Left hindlimb (tissue), 1 donor: Measurements from ENCODE around the gene REST.
"Not testable (repeated sequence)": the region's sequence is repeated elsewhere in the genome, so short reads cannot be mapped to it uniquely, and the experiment has no call there.

ENCODE experiments used
- DNase-seq: peaks from one replicate; pipeline ENCODE4 v3.0.0-alpha.2; 2018

REST gene

DNA sequence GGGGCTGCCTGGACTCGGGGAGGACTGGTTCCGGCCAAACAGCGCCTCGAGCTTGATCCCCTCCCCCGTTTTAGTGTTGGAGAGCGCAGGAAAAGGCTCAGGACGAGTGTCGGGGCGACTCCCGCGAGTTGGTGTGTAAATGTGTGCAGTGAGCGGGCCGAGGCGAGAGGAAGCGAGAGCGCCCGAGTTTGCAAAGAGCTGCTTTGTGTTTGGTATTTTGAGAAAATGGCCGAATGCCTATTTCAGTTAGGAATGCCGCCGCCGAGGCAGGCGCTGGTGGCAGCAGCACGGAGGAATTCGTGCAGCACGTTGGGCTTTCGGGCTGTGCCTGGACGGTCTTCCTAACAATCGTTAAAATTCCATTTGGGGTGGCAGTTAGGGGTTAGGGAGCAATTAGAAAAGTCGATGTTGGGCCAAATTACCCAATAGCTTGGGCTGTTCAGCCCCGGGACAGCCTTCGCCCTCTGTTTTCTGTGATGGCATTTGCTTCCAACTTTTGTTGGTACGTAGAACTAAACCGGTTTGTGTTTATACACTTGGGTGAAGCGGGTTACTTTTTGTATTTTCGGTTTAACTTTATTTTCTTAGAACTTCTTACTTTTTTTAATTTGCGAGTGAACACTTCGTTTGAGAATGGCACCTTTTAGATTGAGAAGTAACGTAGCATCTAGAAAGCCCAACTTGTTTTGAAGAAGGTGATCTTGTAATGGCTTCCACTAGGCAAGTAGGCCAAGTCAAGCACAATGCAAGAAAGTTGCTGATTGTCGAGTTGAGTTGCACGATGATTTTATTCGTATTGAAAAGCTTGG is 1.6 kb downstream of the REST start:
- DNase-seq: peak; percentile 71

DNA sequence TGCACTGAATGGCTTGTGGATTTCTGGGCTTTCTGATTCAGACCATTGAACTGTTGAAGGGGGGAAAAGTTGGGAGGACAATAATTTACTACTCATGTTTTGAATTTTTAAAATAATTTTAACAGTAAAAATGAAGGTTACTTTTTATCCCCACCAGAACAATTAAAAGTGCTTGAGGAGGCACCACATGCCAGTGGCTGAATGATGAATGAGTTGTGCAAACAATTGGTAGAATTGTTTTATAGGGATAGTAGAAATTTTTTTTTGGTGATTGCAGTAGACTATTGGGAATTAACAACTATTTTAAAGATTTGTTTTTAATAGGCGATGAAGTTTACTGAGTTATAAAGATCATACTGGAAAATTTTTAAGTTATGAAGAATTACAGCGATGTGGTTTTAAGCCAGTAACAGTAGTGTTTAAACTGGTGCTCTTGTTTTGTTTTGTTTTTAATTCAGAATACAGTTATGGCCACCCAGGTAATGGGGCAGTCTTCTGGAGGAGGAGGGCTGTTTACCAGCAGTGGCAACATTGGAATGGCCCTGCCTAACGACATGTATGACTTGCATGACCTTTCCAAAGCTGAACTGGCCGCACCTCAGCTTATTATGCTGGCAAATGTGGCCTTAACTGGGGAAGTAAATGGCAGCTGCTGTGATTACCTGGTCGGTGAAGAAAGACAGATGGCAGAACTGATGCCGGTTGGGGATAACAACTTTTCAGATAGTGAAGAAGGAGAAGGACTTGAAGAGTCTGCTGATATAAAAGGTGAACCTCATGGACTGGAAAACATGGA is 2.7 kb downstream of the REST start:
- DNase-seq: no peak

DNA sequence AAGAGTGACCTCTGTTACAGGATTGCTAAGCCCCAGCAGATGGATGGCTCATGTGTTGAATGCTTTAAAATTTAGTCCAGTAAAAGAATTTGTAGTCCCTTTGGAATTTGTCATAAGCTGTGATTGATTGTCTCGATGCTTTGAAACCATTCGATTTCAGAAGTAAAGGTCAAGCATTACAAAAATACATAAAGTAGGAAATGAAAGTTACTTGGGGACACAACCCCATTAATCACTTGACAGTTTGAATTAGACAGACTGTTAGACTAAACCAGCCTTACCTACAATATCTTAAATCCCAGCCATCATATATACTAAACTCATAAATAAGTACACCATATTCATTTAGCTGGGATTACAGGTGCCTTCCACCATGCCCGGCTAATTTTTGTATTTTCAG is 6.6 kb downstream of the REST start:
- no peak for DNase-seq

DNA sequence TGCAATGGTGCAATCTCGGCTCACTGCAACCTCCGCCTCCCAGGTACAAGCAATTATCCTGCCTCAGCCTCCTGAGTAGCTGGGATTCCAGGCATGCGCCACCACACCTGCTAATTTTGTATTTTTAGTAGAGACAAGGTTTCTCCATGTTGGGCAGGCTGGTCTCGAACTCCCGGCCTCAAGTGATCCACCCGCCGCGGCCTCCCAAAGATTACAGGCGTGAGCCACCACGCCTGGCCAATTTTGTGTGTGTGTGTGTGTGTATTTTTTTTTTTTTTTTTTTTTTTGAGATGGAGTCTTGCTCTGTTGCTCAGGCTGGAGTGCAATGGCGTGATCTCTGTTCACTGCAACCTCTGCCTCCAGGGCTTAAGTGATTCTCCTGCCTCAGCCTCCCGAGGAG is 7.3 kb downstream of the REST start:
- DNase-seq: not testable (repeated sequence)

DNA sequence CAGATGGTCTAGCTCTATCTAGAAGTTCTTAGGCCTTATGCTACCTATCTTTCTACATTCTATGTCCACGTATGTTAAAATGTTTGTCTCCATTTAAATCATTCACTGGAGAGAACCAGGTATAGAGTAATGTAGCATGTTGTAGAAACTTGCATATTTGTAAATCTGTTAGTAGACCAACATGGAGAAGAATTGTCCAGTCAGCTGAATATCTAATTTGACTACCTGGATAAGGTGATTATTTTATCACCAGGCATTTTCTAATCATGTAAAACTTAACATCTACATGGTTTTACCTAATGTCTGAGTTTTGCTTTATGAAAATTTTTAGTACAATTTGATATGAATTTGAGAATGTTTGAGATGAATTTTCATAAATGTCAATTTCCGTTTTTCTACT is 19.5 kb downstream of the REST start:
- no peak for DNase-seq

DNA sequence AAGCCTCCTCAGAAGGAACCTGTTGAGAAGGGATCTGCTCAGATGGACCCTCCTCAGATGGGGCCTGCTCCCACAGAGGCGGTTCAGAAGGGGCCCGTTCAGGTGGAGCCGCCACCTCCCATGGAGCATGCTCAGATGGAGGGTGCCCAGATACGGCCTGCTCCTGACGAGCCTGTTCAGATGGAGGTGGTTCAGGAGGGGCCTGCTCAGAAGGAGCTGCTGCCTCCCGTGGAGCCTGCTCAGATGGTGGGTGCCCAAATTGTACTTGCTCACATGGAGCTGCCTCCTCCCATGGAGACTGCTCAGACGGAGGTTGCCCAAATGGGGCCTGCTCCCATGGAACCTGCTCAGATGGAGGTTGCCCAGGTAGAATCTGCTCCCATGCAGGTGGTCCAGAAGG is 22.9 kb downstream of the REST start:
- DNase-seq: no peak

DNA sequence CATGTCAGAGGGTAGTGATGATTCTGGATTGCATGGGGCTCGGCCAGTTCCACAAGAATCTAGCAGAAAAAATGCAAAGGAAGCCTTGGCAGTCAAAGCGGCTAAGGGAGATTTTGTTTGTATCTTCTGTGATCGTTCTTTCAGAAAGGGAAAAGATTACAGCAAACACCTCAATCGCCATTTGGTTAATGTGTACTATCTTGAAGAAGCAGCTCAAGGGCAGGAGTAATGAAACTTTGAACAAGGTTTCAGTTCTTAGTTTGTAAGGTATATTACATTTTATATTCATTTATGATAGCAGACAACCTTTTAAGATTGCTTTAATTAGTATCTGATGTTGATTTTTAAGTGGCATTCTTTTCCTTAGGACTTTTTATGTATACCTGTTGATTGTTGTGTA is 24.2 kb downstream of the REST start:
- DNase-seq: no peak

DNA sequence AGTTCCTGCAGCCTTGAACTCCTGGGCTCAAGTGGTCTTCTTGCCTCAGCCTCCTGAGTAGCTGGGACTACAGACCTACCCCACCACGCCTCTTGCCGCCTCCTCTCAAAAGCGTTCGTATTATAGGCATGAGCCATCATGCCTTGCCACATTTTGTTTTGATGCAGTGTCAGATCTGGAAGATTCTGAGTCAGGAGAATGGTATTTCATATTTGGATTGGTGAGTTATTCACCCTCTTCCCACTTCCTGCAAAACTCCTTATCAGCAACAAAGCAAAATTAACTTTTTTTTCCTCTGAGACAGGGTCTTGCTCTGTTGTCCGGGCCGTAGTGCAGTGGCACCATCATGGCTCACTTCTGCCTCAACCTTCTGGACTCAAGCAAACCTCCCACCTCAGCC is 29.6 kb downstream of the REST start:
- no peak for DNase-seq

DNA sequence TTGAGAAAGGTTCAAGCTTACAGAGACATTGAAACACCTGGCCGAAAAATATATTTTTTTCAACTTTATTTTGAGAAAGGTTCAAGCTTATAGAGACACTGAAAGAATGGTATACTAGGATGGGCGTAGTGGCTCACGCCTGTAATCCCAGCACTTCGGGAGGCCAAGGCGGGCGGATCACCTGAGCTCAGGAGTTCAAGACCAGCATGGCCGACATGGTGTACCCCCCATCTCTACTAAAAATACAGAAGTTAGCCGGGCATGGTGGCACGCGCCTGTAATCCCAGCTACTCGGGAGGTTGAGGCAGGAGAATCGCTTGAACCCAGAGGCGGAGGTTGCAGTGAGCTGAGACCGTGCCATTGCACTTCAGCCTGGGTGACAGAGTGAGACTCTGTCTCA is 32.1 kb downstream of the REST start:
- DNase-seq: not testable (repeated sequence)

DNA sequence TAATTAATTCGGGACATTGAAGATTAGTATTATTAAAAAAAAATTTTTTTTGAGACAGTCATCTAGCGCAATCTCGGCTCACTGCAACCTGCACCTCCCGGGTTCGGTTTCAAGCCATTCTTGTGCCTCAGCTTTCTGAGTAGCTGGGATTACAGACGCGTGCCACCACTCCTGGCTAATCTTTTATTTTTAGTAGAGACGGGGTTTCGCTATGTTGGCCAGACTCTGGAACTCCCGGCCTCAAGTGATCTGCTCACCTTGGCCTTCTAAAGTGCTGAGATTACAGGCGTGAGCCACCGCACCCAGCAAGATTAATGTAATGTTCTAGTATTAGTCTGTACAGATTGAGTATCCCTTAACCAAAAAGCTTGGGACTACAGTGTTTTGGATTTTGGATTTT is 32.7 kb downstream of the REST start:
- DNase-seq: no peak

DNA sequence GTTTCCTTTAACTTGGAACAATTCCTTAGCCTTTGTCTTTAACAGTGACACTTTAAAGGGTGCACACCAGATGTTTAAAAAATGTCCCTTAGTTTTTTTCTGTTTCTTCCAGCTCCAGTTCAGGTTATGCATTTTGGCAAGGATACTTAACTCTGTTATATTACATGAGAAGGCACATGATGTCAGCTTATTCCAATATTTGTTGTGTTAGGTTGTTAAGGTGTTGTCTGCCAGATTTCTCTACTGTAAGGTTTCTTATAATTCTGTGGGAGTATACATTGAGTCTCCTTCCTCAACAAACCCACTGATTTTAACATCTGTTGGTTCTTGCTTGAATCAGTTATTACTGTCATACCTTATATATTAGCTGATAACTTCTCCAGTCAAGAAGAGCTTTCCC is 33.3 kb downstream of the REST start:
- DNase-seq: no peak

DNA sequence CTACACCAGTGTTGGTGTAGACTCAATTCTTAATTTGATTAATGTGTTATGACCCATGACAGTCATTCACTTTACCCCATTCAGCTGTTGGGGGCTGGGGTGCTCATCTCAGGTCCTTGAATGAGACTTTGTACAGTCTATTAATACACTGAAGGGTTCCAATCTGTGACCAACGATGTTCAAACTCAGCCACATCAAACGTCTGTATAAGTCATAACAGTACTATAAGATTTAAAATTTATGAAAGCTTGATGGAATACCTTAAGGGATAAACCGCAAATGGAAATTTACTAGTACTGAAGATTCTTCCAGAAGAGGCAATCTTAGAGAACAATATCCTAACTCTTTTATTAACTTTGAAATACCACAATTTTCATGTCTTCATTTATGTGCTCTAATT is 33.7 kb downstream of the REST start:
- no peak for DNase-seq

DNA sequence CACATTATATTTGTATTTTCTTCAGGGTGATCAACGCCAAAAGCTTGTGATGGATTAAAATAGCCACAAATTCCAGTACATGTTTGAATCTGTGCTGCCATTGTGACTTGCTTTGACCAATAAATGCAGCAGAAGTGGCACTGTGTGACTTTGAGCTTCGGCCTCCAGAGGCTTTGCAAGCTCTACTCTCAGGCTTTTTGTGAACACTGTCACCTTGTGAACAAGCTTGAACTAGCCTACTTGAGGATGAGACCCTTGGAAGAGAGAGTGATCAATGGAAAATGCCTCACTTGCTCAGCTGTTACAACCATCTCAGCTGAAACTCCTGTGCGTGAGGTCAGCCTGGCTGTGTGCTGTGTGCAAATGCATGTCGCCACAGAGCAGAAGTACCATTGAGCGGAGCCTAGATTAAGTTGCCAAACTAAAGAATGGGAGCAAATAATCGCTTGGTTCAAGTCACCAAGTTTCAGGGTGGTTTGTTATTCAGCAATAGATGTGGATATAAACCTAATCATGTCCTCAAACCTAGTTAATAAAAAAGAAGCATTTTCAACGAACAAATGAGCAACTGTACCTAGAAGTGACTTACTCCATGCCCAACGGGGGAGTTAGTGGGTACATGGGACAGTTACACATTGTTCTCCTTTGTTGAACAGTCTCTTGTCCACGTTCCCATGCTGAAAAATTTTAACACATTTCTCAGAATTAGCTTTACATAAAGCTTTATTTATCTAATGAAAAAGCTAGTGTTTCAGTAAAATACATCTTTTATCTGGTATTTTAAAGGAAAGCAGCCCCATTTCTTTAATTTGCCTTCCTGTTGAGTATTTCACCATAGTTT is 46.2 kb downstream of the REST start:
- no peak for DNase-seq

DNA sequence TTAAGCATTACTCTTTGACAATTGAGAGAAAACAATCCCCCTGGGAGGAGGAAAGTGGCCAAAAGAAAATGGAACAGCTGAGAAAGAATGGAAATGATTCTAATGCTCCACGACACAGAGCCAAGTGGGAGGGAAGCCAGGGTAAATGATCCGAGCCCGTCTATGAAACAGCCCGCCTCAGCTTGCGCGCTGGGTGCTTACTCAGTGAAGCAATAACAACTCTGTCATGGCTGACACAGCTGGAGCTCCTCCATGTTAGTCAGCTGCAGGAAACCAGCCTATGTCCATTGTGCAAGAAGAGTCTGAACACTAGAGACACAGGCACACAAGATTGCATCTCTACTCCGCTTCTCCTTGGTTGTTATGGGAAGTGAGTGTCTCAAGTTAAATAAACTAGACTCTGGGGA is 50.4 kb downstream of the REST start:
- DNase-seq: peak; percentile 89

DNA sequence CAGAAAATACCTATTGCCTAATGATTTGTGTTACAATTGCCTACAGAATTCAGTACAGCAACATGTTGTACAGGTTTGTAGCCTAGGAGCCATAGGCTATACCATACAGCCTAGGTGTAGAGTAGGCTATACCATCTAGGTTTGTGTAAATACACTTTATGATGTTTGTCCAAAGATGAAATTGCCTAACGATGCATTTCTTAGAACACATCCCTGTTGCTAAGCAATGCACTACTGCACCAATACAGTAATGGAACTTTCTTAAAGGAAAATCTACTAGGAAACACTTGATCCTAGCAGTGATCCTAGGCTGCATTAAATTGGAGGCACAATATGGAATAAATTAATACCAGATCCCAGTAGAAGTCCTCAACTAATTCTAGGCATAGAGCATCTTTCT is 51.4 kb downstream of the REST start:
- no peak for DNase-seq

DNA sequence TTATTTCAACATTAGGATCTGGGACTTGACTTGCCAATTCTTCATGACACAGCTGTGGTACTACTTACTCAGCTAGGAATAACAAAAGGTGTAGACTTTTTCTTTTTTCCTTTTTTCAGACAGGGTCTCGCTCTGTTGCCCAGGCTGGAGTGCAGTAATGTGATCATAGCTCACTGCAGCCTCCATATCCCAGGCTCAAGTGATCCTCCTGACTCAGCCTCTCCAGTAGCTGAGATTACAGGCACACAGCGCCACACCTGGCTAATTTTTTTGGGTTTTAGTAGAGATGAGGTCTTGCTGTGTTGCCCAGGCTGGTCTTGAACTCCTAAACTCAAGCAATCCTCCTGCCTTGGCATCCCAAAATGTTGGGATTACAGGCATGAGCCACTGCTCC is 53.4 kb downstream of the REST start:
- no peak for DNase-seq

DNA sequence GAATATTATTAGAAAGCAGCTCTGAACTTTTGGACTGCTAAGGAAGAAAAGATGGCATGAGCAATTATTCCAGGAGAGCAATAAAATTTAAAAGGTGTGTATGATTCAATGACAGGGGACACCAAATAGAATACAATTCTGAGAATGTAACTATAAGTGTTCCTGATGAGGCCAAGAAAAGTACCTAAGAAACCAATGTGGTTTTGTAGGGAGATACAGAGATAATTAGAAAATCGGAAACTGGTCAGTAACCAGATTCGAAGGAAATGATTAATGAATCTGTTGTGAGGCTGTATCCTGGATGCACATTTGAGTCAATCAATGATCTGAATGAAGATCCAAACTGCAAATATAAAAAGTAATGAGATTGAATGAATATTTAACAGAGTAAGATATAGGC is 63.7 kb downstream of the REST start:
- no peak for DNase-seq

DNA sequence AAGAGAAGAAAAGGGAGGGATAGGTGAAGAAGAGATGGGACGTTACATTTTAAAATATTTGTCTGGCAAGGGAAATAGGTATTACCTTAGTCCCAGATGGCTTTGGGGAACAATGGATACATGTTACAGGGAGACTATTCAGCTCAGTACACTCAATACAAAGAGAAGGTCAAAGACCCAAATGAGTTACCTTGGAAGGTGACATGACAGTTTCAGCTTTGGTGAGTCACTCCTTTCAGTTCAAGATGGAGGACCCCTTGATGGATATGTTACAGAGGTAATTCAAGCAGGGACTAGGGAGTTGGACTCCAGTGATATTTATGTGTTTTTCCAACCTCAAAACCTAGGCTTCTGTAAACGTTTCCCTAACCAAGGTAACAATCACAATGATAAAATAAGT is 64.7 kb downstream of the REST start:
- DNase-seq: no peak

DNA sequence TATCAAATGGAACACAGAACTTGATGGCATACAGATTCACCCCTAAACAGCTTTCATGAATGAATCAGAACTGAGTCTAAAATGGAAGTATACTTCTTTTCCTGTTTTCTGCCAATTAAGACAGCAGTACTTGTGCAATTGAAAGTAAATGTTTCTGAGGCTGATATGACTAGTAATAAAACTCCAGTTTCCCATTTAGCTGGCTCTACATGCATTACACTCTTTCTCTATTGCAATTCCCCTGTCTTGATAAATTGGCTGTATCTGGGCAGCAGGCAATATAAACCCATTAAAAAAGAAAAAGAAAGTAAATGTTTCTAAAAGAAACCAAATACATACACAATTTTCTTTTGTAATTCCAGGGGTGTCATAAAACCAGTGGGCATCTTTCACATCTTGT is 65.1 kb downstream of the REST start:
- no peak for DNase-seq

DNA sequence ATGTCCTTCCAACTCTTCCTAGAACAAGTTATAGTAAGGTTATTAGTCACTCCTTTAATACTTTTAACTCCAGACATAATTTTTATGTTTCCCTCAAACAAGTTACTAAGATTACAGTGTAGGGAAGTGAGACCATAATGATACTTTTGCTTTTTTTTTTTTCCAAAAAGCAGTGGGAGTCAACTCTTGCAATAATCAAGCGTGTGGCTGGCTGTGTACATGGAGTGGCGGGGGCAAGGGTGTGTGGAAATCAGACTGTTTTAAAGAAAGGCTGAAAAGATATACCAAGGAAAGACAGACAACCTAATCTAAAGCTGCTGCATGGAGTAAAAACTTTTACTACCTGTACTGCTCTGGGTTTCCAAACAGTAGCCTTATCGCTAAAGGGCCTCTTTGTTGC is 65.6 kb downstream of the REST start:
- no peak for DNase-seq

DNA sequence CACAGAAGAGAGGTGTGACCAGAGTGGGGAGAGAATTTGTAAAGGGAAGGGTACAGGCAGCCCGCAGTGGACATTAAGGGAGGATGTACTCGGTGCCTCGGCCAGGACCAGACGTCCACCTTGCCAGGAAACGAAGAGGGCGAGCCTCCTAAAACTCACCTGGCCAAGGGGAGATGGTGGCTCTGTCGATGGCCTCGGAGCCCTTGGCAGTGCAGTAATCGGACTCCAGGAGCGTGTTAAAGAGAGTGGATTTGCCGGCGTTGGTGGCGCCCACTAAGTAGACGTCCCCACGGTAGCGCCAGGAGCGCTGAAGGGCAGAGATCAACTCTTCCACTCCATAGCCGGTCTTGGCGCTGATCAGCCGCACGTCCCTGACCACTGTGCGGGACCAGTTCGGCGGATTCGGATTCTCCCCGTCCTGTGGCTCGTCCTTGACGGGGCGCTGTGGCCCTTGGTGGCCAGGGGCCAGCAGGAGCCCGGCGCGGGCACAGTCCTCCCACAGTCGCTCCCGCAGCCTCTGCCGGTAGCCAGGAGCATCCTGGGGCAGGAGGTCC is 68.7 kb downstream of the REST start:
- DNase-seq: no peak

DNA sequence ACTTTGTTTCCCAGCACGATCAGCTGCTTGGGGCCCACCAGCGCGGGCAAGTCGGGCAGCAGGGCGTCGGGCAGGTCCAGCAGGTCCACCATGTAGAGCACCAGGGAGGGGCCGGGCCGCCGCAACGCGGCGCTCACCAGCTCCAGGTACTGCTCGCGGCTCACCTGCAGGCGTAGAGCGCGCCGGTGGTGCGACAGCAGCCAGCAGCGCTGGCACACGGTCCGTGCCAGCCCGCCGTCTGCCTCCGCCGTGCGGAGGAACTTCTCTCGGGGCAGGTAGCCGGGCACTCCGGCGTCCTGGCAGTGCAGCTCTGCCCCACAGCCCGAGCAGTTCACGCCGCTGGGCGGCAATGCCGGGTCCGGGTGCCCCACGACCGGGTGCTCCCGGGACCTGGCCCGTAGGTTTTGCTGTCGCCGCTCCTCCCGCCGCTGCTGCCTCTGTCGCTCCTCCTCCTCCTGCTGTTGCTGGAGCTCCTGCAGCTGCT is 69.2 kb downstream of the REST start:
- DNase-seq: no peak
